Activated CD4-positive, alpha-beta T cell treated with anti-CD3 and anti-CD28 coated beads, Interleukin-10, Interleukin-2, amounts not matched to agents 100 ng/mL and 50 ng/mL, durations not matched to agents 16 hours and 8 hours (primary cell): ENCODE measurements around the gene RNF227.

Experiments
- DNase-seq: peaks from one replicate; pipeline ENCODE4 v3.0.0-alpha.2; 2020

RNF227 gene

DNA sequence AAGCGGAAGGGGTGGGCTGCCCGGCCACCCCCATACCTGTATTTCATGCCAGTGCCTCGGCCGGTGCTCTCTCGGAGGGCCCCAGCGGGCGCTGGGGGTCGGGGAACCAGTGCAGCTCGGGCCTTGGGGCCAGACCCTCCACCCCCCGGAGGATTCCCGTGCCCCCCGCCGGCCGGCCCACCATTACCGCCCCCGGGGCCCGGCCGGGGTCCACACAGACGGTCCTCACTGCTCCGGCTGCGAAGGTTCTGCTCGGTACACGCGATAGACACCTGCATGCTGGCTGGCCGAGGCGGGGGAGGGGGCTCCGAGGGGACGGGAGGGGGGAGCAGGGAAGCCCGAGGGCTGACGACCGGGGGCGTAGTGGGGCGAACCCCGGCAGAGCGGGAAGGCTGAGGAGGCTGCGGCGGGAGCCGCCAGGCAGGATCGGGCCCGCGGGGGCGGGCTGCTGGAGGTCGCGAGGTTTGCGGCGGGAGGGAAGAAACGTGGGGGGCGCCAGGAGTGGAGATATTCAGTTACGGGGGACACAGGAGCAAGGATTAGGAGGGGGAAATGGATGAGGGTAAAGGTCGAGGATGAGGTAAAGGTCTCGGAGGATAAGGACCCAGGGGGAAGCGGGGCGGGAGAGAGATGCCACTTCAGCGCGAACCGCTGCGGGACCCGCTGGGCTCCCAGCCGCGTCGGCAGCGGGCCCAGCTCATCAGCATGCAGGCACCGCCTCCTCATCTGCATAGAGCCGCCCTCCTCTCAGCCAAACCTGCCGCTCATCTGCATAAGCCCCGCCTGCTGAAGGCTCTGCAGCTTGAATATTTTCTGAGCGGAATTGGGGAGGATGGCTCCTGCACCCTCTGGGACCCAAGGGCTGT is 13.3 kb upstream of the RNF227 start, which contains the start of gene KCNAB3:
KCNAB3 (minus strand) TSS at position 699 of the 866 bp plus-strand sequence; CDS start at position 278, 421 bp downstream.
- DNase-seq, result peak; percentile 66

DNA sequence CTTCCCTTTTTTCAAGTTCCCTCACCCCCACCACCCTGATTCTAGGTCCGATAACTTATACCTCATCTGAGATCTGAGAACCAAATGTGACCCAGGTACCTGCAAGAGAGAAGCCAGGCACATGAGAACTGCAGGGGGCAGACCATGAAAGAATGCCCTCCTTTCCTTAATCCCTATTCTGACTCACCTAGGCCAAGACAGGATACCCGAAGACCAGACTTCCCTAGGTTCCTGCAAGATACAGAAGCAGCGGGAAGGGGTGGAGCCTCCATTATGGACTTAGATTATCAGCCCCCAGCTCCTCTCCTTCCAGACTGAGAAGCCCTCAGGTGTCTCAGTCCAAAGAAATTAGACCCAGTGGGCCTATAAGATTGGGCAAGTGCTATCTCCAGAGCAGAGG is 11.5 kb upstream of the RNF227 start:
- no peak for DNase-seq

DNA sequence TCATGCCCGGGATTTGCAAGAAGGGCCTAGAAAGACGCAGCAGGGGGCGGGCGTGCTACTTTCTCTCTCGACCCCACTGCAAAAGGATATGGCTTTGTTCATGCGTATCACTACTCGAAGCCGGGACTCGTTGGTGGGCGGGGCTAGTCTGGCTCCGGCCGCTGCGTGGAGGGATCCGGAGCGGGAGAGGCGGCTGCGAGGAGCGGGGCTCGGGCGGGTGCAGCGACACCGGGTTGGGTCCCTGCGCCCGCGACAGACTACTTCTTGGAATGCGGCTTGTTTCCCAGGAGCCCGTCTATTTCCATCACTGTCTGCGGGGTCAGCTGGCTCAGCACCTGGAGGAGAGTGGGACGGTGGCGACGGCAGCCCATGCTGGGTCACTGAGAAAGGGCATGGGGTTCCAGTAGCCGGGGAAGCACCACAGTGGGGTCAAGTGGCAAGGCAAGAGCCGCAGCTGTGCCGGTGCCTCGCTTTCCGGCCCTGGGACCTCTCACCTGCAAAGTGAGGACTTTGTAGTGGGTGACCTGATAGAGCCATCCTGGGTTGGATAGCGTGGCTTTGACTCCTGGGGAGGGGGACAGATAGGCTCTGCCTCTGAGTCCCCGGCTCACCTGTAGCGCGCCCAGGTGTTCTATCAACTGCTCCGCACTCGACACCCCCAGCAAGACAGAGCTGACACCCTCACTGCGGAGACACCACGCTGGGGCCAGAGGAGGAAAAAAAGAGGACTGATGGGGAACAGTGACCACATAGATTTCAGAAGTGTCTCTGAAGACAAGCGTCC is 6.9 kb upstream of the RNF227 start:
- peak; percentile 75 for DNase-seq

DNA sequence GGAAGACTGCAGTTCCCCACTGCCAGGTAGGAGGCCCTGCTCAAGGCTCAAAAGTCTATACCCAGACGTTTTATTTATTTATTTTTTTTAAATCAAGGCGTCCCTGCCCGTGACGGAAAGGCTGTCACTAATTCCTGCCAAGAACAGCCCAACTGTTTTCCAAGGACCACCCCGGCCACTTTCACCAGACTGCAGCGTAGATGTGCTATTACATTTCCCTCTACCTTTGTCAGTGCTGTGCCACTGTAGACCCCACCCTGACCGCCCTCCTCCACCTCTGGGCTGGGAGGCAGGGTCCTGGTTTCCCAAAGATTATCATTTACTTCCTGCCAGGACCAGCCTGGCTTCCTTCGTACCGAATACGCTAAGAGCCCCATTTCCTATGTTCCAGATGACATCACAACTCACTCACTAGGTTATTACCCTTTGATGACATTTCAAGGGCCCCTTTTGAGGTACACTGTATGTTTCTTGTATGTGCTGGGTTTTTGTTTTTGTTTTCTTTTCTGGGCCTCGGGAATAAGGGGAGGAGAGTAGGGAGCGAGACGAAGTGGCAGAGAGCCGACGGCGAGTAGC is 6.3 kb upstream of the RNF227 start:
- no peak for DNase-seq

DNA sequence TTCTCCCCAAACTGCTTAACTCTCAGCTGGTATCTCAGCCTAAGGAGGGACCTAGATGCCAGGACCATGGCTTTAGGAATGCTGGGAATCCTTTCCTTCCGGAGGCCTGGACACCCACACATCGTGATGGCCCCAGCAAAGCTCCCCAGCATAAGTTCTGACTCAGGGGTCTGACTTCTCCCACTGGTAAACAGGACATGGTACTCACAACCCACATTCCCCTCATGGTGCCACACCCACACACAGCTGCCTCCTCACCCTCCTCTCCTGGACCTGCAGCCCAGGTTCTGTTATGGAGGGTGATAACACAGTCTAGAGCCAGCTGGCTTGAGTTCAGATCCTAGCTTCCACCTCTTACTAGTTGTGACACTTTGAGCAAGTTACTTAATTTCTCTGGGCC is 719 bp upstream of the RNF227 start:
- DNase-seq, result no peak

DNA sequence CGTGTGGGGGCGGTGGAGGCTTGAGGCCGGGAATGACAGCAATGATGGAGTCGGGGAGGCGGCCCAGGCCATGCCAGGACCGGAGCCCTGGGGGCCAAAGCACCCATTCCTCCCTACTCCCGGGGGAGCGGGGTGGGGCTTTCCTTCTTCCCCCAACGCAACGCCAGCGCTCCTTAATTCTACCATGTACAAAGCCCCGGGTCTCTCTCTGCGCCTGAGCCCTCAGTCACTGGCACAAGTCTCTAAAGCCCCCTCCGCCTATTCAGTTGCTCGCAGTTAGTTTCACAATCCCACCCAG is 245 bp upstream of the RNF227 start:
- DNase-seq, result no peak

DNA sequence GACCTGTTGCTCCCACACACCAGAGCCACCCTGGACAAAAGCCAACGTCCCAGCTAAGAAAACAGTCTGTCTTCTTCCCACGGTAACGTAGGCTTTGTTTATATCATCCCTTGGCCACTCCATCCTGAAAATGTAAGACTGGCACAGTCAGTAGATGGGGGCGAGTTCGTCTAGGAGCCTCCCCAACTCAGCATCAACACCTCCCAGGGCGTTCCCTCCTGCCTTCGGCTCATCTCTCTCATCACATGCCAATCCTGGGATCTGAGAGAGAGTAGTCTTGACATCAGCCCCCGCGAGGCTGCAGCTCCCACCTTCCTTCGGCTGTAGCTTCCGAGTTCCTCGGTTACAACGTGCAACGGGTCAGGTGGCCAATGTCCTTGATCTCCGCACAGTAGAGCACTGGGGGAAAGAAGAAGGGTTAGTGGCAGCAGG is 894 bp downstream of the RNF227 start:
- DNase-seq, result no peak

DNA sequence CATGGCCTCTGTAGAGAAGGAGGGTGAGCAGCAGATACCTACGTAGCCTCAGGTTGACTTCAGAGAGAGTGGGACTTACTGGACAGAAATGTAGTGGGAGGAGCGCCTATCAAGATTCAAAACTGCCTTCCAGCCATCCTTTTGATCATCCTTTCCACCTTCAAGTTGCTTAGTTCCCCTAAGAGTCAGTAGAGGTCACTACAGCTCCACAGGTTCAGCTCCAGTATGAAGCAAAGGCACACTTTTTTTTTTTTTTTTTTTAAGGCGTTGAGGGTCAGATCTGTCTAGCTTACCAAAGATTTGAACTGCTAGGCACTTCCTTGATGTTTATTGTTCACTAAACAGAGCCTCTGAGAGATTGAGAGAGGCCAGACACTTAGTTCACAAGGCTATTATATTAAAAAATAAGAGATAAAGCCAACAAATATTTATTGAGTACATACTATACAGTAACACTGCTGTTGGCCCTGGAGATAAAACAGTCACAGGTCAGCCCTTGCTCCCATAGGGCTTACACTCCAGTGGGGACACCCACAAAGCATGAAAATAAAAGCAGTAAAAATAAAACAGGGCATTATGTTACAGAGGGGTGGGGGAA is 3.1 kb downstream of the RNF227 start:
- DNase-seq, result peak; percentile 82

DNA sequence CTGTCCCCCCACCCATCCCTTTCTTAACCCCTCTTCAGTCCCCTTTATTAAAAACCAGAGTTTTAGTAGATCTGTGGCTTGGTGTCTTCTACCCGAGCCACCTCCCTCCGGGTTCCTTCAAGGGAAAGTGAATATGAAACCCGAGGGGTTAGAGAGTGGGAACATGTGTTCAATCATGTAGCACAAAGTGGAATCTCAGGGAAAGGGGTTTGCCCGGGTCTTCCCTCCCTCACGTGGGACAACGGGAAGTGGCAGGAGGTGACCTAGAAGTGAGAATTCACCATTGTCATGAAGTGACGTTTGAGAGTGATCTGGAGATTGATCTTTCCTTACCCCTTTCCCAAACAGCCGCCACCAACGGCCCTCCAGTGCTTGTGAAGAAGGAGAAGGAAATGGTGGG is 5.0 kb downstream of the RNF227 start:
- no peak for DNase-seq

DNA sequence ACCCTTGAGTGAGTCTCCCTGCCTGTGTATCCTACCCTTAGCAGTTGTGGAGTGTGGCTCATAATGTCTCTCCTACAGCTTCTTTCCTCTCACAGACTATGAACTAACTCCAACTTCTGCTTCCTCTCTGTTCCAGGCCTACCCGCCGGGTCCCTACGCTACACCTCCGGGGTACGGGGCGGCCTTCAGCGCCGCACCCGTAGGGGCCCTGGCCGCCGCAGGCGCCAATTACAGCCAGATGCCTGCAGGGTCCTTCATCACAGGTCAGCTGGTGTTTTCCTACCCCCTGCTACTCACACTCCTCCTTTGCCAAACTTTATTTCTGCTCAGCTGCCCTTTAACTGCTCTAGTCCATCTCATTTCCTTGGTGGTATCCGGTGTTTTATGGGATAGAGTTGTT is 5.4 kb downstream of the RNF227 start:
- DNase-seq, result no peak

DNA sequence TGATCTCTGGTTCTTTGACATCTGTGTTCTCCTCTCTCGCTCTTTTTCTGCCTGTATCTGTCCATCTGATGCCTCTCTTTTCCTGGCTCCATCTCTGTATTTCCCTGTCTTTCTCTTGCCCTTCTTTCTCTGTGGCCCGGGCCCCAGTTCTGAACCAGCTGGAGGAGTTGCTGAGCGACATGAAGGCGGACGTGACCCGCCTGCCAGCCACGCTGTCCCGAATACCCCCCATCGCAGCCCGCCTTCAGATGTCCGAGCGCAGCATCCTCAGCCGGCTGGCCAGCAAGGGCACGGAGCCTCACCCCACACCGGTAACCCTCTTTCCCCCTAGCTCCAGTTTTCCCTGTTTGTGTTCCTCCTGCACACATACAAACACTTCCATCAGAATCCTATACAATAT is 5.8 kb downstream of the RNF227 start:
- DNase-seq, result no peak

DNA sequence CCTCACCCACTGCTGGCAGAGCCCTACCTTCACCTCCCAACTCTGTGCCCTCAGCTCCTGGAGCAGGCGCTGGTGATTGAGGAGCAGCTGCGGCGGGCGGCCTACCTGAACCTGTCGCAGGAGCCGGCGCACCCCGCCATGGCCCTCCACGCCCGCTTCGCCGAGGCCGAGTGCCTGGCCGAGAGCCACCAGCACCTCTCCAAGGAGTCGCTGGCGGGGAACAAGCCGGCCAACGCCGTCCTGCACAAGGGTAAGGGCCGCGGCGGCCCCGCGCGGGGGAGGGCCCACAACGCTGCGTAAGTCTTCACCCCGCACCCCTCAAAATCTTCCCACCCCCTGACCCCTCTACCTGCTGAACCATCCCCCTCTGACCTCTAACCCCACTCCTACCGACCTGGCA is 7.0 kb downstream of the RNF227 start:
- no peak for DNase-seq

DNA sequence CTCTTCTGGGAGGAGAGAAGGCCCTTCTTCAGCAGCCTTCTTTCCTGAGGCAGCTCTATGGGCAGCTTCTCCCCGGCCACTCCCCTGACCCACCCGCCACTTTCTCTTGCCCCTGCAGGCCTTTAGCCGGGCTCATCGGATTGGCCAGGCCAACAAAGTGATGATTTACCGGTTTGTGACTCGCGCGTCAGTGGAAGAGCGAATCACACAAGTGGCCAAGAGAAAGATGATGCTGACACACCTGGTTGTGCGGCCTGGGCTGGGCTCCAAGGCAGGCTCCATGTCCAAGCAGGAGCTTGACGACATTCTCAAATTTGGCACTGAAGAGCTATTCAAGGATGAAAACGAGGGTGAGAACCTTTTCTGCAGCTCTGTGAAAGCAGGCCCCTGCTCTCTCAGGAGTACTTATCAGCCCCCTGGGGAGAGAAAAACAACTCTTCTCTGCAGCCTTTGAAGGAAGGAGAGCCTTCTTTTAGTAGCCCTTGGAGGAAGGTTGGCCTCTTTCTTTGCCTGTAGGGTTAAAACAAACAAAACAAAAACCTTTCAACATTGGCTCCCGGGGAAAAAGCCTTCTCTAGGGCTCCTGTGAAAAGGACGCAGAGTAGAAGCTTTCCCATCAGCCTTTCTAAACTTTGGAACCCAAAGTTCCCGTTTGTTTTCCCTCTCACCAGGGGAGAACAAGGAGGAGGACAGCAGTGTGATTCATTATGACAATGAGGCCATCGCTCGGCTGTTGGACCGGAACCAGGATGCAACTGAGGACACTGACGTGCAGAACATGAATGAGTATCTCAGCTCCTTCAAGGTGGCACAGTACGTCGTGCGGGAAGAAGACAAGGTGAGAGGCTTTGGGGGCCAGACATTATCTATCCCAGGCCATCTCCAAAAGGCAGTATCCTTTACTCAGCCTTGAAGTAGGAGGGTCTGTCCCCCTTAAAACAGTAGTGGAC is 12.7 kb downstream of the RNF227 start:
- DNase-seq, result no peak

DNA sequence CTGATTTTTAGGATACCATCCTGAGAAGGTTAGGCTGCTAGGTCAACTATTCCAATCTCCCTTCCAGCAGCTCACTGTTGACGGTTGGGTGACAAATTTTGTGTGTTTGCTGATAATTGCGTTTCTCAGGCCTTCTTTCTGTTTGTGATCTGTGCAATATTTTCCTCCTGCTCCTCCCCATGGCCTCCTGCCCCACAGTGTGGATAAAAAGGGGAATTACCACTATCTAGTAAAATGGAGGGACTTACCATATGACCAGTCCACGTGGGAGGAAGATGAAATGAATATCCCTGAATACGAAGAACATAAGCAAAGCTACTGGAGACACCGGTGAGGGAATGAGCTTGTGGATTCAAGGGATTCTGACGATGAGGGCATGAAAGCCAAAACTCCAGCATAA is 18.3 kb downstream of the RNF227 start:
- DNase-seq, result no peak

DNA sequence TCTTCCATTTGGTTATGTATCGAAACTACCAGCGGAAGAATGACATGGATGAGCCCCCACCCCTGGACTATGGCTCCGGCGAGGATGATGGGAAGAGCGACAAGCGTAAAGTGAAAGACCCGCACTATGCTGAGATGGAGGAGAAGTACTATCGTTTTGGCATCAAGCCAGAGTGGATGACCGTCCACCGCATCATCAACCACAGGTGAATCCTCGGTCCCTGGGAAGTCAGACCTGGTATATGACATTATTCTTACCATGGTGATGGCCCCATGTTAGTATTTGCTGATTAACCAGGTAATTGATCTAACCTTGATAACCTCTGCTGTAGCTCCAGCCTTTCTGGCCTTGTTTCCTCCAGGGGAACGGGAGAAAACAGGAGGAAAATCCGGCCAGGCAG is 19.0 kb downstream of the RNF227 start:
- no peak for DNase-seq

DNA sequence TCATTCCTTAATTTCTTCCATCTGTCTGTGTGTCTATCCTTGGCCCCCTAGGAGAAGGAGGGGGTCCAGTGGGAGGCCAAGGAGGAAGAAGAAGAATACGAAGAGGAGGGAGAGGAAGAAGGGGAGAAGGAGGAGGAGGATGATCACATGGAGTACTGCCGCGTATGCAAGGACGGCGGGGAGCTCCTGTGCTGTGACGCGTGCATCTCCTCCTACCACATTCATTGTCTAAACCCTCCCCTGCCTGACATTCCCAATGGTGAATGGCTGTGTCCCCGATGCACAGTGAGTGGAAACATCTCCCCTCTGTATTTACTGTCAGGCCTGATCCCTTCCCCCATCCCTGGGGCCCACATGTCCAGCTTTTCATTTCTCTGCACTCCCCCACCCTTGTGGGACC is 21.2 kb downstream of the RNF227 start:
- no peak for DNase-seq

DNA sequence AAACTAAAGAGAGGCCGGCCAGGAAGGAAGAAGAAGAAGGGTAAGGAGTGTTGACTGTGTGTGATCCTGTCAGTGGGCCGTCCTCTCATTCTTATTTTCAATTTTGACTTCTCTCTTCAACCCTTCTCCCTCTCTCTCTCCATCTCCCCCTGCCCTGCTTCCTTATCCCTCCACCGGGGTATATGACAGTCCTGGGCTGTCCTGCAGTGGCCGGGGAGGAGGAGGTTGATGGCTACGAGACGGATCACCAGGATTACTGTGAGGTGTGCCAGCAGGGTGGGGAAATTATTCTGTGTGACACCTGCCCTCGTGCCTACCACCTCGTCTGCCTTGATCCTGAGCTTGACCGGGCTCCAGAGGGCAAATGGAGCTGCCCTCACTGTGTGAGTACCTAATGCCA is 21.9 kb downstream of the RNF227 start:
- DNase-seq, result no peak

DNA sequence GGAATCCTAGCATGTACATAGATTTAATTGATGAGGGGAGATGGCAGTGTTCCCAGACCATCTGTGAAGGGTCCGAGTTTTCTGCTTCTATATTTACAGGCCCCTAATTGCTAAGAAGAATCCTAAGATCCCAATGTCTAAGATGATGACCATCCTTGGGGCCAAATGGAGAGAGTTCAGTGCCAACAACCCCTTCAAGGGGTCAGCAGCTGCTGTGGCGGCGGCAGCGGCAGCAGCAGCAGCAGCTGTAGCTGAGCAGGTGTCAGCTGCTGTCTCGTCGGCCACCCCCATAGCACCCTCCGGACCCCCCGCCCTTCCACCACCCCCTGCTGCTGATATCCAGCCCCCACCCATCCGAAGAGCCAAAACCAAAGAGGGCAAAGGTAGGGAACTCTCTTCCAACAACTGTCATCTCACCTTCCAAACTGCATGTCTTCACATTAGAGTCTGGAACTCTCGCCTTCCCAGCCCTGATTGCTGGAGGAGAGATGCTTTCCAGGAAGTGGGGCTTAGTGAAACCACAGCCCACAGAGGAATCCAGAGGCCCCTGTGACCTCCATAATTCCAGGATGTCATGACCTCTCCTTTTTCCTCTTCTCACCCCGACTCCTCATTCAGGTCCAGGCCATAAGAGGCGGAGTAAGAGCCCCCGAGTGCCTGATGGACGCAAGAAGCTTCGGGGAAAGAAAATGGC is 22.8 kb downstream of the RNF227 start:
- no peak for DNase-seq

DNA sequence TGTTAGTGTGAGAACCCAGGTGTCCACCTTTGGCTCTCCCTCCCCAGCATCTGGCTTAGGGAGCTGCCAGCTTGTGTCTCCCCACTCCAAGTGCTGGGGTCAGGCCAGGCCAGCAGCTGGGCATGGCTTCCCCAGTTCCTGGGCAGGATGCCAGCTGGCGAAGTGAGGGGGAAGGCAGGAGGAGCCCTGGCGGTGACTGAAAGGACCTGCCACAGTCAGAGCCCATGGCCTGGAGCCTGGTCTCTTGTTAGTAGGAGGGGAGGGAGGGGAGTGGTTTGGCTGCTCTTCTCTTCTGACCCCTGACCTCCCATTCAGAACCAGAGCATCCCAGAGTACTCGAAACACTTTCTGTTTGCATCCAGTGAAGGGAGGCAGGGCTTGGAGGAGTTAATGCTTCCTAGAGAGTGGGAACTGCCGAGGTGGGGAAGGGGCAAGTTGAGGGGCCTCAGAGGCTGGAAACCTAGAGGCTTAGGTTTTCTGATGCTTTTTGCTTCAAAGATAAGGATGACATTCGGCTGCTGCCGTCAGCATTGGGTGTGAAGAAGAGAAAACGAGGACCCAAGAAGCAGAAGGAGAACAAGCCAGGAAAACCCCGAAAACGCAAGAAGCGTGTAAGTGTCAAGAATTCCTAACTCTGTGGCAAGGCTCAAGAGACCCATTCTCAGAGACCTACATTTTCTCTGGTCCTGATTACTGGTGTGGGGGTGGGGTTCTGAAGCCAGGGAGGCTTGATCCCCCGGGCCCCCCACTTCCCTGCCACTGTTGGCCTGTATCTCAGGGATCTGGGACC is 26.7 kb downstream of the RNF227 start:
- peak; percentile 34 for DNase-seq

DNA sequence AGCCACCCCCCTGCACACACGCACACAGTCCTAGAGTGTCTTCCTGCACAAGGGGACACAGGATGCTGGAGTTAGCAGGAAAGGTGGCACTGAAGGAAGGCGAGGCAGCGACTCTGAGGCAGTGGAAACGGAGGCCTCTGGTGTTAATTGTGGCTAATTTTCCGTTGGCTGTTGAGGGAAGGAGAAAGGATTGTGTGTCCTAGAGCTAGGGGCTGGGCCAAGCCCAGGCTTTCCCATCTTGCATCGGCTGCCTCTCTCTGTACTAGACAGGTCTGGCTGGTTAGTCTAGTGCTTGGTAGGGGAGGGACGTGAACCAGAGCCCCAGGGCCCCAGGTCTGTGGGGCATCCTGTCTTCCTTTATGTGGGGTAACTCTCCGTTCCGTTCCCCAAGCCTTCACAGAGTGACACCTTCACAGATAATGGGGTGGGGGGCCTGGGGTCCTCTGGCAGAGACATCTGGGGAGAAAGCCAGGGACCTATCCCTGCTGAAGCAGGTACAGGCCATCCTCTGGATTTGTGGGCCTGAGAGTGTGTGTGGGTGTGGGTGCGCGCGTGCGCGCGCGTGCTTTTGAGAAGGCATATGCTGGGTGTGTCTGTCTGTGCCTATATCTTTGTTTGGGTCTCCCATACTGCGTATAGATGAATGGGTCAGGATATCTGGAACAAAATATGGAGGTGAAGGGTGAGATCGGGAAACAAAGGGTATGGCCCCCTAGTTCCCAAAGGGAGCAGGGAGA is 27.7 kb downstream of the RNF227 start, which contains the start of gene CHD3:
CHD3 (plus strand) TSS at position 606 of the 737 bp plus-strand sequence. CDS start 212 bp downstream, outside the sequence.
- DNase-seq, result peak; percentile 66
